ENCODE data around the gene UBAC2.

The UBAC2 gene

DNA sequence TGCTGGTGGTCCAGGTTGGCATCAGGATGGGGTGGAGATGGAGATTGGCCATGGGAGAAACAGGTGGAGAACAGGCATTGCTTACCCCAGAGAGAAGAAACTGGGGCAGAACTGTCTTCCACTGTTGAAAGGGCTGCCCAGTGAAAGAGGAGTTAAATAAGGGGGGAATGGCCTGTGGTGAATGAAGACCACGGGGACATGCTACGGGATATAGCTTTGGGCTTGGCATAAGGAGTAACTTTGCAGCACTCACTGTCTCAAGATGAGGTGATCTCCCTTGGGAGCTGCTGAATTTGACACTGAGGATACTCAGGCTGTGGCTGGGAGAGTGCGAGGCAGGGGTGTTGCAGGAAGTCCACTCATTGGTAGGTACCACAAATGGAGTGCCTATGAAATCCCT, 68.2 kb downstream of the UBAC2 start:
- TF ChIP-seq ESRRG (CRISPR knock-in tag; IDR thresholded peaks at IDR 0.05) (no peak), RARB (CRISPR knock-in tag; IDR thresholded peaks at IDR 0.05) (no peak), ZC3H10 (CRISPR knock-in tag; IDR thresholded peaks at IDR 0.05) (no peak), CSDC2 (CRISPR knock-in tag; IDR thresholded peaks at IDR 0.05) (no peak), POU6F1 (CRISPR knock-in tag; IDR thresholded peaks at IDR 0.05; ENCODE audit: borderline replicate concordance, low read depth) (no peak), ZNF565 (CRISPR knock-in tag; conservative IDR thresholded peaks at IDR 0.05; ENCODE audit: low read depth) (no peak), CSRNP3 (CRISPR knock-in tag; IDR thresholded peaks at IDR 0.05) (no peak), TCF4 (CRISPR knock-in tag; IDR thresholded peaks at IDR 0.05; ENCODE audit: borderline replicate concordance) (no peak), SNAI2 (CRISPR knock-in tag; IDR thresholded peaks at IDR 0.05) (no peak), OSR1 (CRISPR knock-in tag; IDR thresholded peaks at IDR 0.05) (no peak), TOX (CRISPR knock-in tag; IDR thresholded peaks at IDR 0.05; ENCODE audit: borderline replicate concordance) (no peak), TSHZ2 (CRISPR knock-in tag; IDR thresholded peaks at IDR 0.05) (no peak)
- ATAC-seq, result no peak

DNA sequence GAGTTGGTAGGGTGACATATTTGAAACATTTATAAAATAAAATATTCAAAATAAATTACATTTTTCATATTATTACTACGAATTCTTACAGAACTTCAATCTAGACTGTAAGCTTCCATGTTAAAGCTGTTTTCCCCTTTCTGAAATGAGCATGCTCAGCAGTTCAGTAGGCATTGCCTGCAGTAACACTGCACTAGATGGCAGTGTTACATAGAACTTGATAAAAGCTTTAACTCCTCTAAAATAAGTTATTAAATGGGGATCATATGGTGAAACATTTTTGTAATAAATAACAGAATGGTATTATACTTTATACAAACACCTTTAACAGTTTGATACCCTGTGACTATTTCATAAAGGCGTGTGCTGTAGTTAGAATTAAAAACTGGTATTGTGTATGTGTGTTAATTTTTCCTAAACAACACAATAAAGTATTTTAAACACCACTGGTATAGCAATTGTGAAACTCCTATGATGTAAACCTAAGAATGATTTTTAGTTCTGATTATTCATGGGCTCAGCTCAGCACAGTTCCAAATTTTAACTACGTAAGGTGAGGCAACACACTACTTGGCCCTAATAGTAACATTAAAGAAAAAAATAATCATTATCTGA, 69.1 kb downstream of the UBAC2 start:
- ATAC-seq, result peak; percentile 96

DNA sequence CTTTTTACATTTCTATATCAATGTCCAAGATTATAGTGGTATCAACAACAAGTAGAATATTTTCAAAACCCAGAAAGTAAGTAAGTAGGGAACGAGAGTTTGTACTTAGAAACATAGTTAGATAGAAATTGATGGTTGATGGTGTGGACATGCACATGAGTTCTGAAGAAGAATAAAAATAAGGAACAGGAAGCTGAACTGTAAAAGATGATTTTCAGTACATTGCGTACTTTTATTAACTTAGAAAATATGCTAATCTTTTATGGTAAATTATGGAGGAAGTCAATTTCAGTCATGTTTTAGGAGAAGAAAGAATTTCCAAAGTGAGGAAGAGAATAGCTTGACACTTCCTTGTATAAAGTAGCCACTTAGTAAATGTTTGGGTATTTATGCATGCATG, 69.9 kb downstream of the UBAC2 start:
- TF ChIP-seq ZNF70 (CRISPR knock-in tag; IDR thresholded peaks at IDR 0.05) (no peak), ZNF8 (CRISPR knock-in tag; IDR thresholded peaks at IDR 0.05) (no peak), ISL1 (CRISPR knock-in tag; IDR thresholded peaks at IDR 0.05) (no peak), ARNTL (CRISPR knock-in tag; IDR thresholded peaks at IDR 0.05; ENCODE audit: borderline replicate concordance, low read depth) (no peak), TOX (CRISPR knock-in tag; IDR thresholded peaks at IDR 0.05; ENCODE audit: borderline replicate concordance) (no peak), BACH2 (CRISPR knock-in tag; IDR thresholded peaks at IDR 0.05; ENCODE audit: borderline replicate concordance) (no peak), ZFP30 (CRISPR knock-in tag; IDR thresholded peaks at IDR 0.05) (no peak), CSRNP3 (CRISPR knock-in tag; IDR thresholded peaks at IDR 0.05) (no peak), ZNF565 (CRISPR knock-in tag; conservative IDR thresholded peaks at IDR 0.05; ENCODE audit: low read depth) (no peak), CSDC2 (CRISPR knock-in tag; IDR thresholded peaks at IDR 0.05) (no peak), POU6F1 (CRISPR knock-in tag; IDR thresholded peaks at IDR 0.05; ENCODE audit: borderline replicate concordance, low read depth) (no peak), RARB (CRISPR knock-in tag; IDR thresholded peaks at IDR 0.05) (no peak), SNAI2 (CRISPR knock-in tag; IDR thresholded peaks at IDR 0.05) (no peak)
- TF ChIP-seq, protein P1, sequence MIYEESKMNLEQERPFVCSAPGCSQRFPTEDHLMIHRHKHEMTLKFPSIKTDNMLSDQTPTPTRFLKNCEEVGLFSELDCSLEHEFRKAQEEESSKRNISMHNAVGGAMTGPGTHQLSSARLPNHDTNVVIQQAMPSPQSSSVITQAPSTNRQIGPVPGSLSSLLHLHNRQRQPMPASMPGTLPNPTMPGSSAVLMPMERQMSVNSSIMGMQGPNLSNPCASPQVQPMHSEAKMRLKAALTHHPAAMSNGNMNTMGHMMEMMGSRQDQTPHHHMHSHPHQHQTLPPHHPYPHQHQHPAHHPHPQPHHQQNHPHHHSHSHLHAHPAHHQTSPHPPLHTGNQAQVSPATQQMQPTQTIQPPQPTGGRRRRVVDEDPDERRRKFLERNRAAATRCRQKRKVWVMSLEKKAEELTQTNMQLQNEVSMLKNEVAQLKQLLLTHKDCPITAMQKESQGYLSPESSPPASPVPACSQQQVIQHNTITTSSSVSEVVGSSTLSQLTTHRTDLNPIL (CRISPR knock-in tag; IDR thresholded peaks at IDR 0.05; ENCODE audit: low read depth), result no peak
- ATAC-seq, result no peak

More for the DNA sequence above, 69.1 kb downstream of the UBAC2 start:
- no peak for TF ChIP-seq ZFP3 (CRISPR knock-in tag; IDR thresholded peaks at IDR 0.05)
- TF ChIP-seq TOX (CRISPR knock-in tag; IDR thresholded peaks at IDR 0.05; ENCODE audit: borderline replicate concordance), result no peak
- no peak for TF ChIP-seq OSR1 (CRISPR knock-in tag; IDR thresholded peaks at IDR 0.05)
- no peak for TF ChIP-seq ZNF8 (CRISPR knock-in tag; IDR thresholded peaks at IDR 0.05)
- TF ChIP-seq ESRRG (CRISPR knock-in tag; IDR thresholded peaks at IDR 0.05), result no peak
- no peak for TF ChIP-seq SNAI2 (CRISPR knock-in tag; IDR thresholded peaks at IDR 0.05)
- TF ChIP-seq BACH2 (CRISPR knock-in tag; IDR thresholded peaks at IDR 0.05; ENCODE audit: borderline replicate concordance), result no peak
